NCI-H748 treated with DMSO at 0.1 percent for 48 hours (cell line): ENCODE results near the gene LENG8.
"Not testable (repeated sequence)": the region's sequence is repeated elsewhere in the genome, so short reads cannot be mapped to it uniquely, and the experiment has no call there.

Source experiments
- DNase-seq: peaks from one replicate; lab custom pipeline; 2025; lab: John Stamatoyannopoulos, UW

Gene LENG8

GRCh38 chr19:54444737-54445136 lies 4.3 kb upstream of the LENG8 start:
- no peak for DNase-seq

- DNase-seq: not testable (repeated sequence)
These were observed 2.6 kb upstream of the LENG8 start for GRCh38 chr19:54446349-54446748.

- peak; percentile 14 for DNase-seq
These were observed 792 bp upstream of the LENG8 start for GRCh38 chr19:54448040-54448773.

- no peak for DNase-seq
These were observed 686 bp downstream of the LENG8 start for GRCh38 chr19:54449701-54450069.

GRCh38 chr19:54451331-54451871 lies 2.4 kb downstream of the LENG8 start:
- no peak for DNase-seq

- DNase-seq: no peak
These were observed 3.0 kb downstream of the LENG8 start for GRCh38 chr19:54451997-54452396.

- no peak for DNase-seq
These were observed 3.6 kb downstream of the LENG8 start for GRCh38 chr19:54452626-54453025.

GRCh38 chr19:54453921-54454780 lies 5.2 kb downstream of the LENG8 start:
- DNase-seq: no peak

GRCh38 chr19:54454781-54455675 lies 6.0 kb downstream of the LENG8 start:
- no peak for DNase-seq

GRCh38 chr19:54455786-54456422 lies 6.9 kb downstream of the LENG8 start:
- no peak for DNase-seq

- no peak for DNase-seq
These were observed 7.7 kb downstream of the LENG8 start for GRCh38 chr19:54456423-54457373.

- DNase-seq: no peak
These were observed 9.0 kb downstream of the LENG8 start for GRCh38 chr19:54457773-54458647.

- DNase-seq: no peak
These were observed 9.8 kb downstream of the LENG8 start for GRCh38 chr19:54458648-54459281.

- DNase-seq: no peak
These were observed 10.6 kb downstream of the LENG8 start for GRCh38 chr19:54459282-54460229.

- DNase-seq: no peak
These were observed 11.4 kb downstream of the LENG8 start for GRCh38 chr19:54460230-54461005.

- no peak for DNase-seq
These were observed 12.2 kb downstream of the LENG8 start for GRCh38 chr19:54461210-54461609.

GRCh38 chr19:54461613-54462012 lies 12.6 kb downstream of the LENG8 start:
- DNase-seq: no peak
